ENCODE results near the gene PCBP4.

Gene PCBP4

GRCh38 chr3:51983578-51984268 lies 16.5 kb upstream of the PCBP4 start:
- Histone ChIP-seq H3K4me2 (ENCODE audit: low read depth, low read length, poor library complexity, severe bottlenecking) (peak overlapping the region; percentile 82), H3K27me3 (ENCODE audit: low read length) (no peaks in the 10 kb centered on the region), H3K9me2 (replicated peaks; ENCODE audit: insufficient read depth, low read length) (no peaks in the 10 kb centered on the region), H3K4me3 (ENCODE audit: insufficient read depth, low read length, poor library complexity, severe bottlenecking) (peak overlapping the region; percentile 75), H2AFZ (ENCODE audit: low read depth, low read length, severe bottlenecking) (peak overlapping the region; percentile 56), H3K9me3 (ENCODE audit: insufficient read depth, low read length) (no peaks in the 10 kb centered on the region), H3K36me3 (ENCODE audit: low read length) (no peaks in the 10 kb centered on the region), H3K79me2 (ENCODE audit: insufficient read depth, low read length) (peaks cover 7% of the 10 kb centered on the region; the same call in 1 of the 2 replicates), H4K20me1 (ENCODE audit: low read depth, low read length) (no peaks in the 10 kb centered on the region), H3F3A (ENCODE audit: insufficient read depth) (peaks cover 15% of the 10 kb centered on the region), H3K27ac (ENCODE audit: low read depth, low read length) (peak overlapping the region; percentile 71), H3K9ac (ENCODE audit: low read length) (peak overlapping the region; percentile 71)
- TF ChIP-seq CTCF (IDR thresholded peaks at IDR 0.05; ENCODE audit: insufficient read depth, low read length, poor library complexity, severe bottlenecking) = no peak
- TF ChIP-seq EZH2phosphoT487 (conservative IDR thresholded peaks at IDR 0.05; ENCODE audit: low read length) = no peak

GRCh38 chr3:51982838-51983577 lies 15.8 kb upstream of the PCBP4 start, which contains the start of gene ACY1:
Gene ACY1, plus strand, starts transcription at chr3:51983535. Its CDS starts 530 bp downstream, at chr3:51984065.
- Histone ChIP-seq H3K9me2 (replicated peaks; ENCODE audit: insufficient read depth, low read length) (no peaks in the 10 kb centered on the region), H4K20me1 (ENCODE audit: low read depth, low read length) (no peaks in the 10 kb centered on the region), H3F3A (ENCODE audit: insufficient read depth) (peaks cover 15% of the 10 kb centered on the region), H3K27ac (ENCODE audit: low read depth, low read length) (peak within 1 kb of the TSS; percentile 71), H3K79me2 (ENCODE audit: insufficient read depth, low read length) (peaks cover 7% of the 10 kb centered on the region; the same call in 1 of the 2 replicates), H2AFZ (ENCODE audit: low read depth, low read length, severe bottlenecking) (peak within 1 kb of the TSS; percentile 56), H3K4me3 (ENCODE audit: insufficient read depth, low read length, poor library complexity, severe bottlenecking) (peak within 1 kb of the TSS; percentile 75), H3K9ac (ENCODE audit: low read length) (peak within 1 kb of the TSS; percentile 71), H3K9me3 (ENCODE audit: insufficient read depth, low read length) (no peaks in the 10 kb centered on the region), H3K4me2 (ENCODE audit: low read depth, low read length, poor library complexity, severe bottlenecking) (peak within 1 kb of the TSS; percentile 82), H3K27me3 (ENCODE audit: low read length) (no peaks in the 10 kb centered on the region), H3K36me3 (ENCODE audit: low read length) (no peaks in the 10 kb centered on the region)
- TF ChIP-seq EZH2phosphoT487 (conservative IDR thresholded peaks at IDR 0.05; ENCODE audit: low read length) (no peak), CTCF (IDR thresholded peaks at IDR 0.05; ENCODE audit: insufficient read depth, low read length, poor library complexity, severe bottlenecking) (no peak)

GRCh38 chr3:51982352-51982837 lies 15.1 kb upstream of the PCBP4 start:
- Histone ChIP-seq H3K4me2 (ENCODE audit: low read depth, low read length, poor library complexity, severe bottlenecking) (peak overlapping the region; percentile 82), H3K9me3 (ENCODE audit: insufficient read depth, low read length) (no peaks in the 10 kb centered on the region), H3K27ac (ENCODE audit: low read depth, low read length) (peak overlapping the region; percentile 71), H3K9me2 (replicated peaks; ENCODE audit: insufficient read depth, low read length) (no peaks in the 10 kb centered on the region), H3K36me3 (ENCODE audit: low read length) (no peaks in the 10 kb centered on the region), H3K4me3 (ENCODE audit: insufficient read depth, low read length, poor library complexity, severe bottlenecking) (peak overlapping the region; percentile 75), H4K20me1 (ENCODE audit: low read depth, low read length) (no peaks in the 10 kb centered on the region), H3K9ac (ENCODE audit: low read length) (peak overlapping the region; percentile 71), H3K79me2 (ENCODE audit: insufficient read depth, low read length) (peaks cover 7% of the 10 kb centered on the region; the same call in 1 of the 2 replicates), H3F3A (ENCODE audit: insufficient read depth) (peaks cover 15% of the 10 kb centered on the region), H2AFZ (ENCODE audit: low read depth, low read length, severe bottlenecking) (peak overlapping the region; percentile 56), H3K27me3 (ENCODE audit: low read length) (no peaks in the 10 kb centered on the region)
- TF ChIP-seq CTCF (IDR thresholded peaks at IDR 0.05; ENCODE audit: insufficient read depth, low read length, poor library complexity, severe bottlenecking) = peak; percentile 60
- TF ChIP-seq EZH2phosphoT487 (conservative IDR thresholded peaks at IDR 0.05; ENCODE audit: low read length) = no peak
